G401 (cell line): Measurements from ENCODE around the gene SCGN. TPM values are rescaled to one million over a fixed set of nuclear protein-coding genes. Genes with fewer than 3 reads are reported as not detected.

Experiments
- DNase-seq: peaks from one replicate; pipeline ENCODE4 v3.0.0-alpha.2; 2015; ENCODE audit warnings: low spot score
- in situ Hi-C: cut with HindIII; loops from 2 replicates; pipeline ENCODE4 v1.10.0; 2016; ENCODE audit warnings: low sequenced_read_pairs, mixed read lengths
- total RNA-seq: library from RNA; depleted of rRNA; stranded (reverse); fragments of >200 nt; shearing (Covaris generic); gene quantifications from 2 replicates; pipeline ENCODE4 v1.2.3, GENCODE V29; 2014; rRNA removed

Gene SCGN
- not detected in 2 replicates for total RNA-seq

GRCh38 chr6:25652007-25652515, at the start of gene SCGN:
TSS of gene SCGN (plus strand) at chr6:25652215. CDS start at chr6:25652404, 189 bp downstream.
- in situ Hi-C loops = no loop called here
- DNase-seq = peak; percentile 65

GRCh38 chr6:25602674-25602982, 49.4 kb upstream of the SCGN start:
- DNase-seq = no peak
- in situ Hi-C loops = no loop called here

GRCh38 chr6:25603251-25603650, 48.8 kb upstream of the SCGN start:
- DNase-seq = no peak
- in situ Hi-C loops = no loop called here

GRCh38 chr6:25606151-25606550, 45.9 kb upstream of the SCGN start:
- peak; percentile 74 for DNase-seq
- in situ Hi-C loops = no loop called here

- no peak for DNase-seq
- in situ Hi-C loops = no loop called here
These were observed 43.3 kb upstream of the SCGN start for GRCh38 chr6:25608558-25609174.

GRCh38 chr6:25612666-25613065, 39.3 kb upstream of the SCGN start:
- DNase-seq = no peak
- in situ Hi-C loops = no loop called here

- no peak for DNase-seq
- in situ Hi-C loops = no loop called here
These were observed 38.6 kb upstream of the SCGN start for GRCh38 chr6:25613415-25613814.

- in situ Hi-C loops = no loop called here
- no peak for DNase-seq
These were observed 38.0 kb upstream of the SCGN start for GRCh38 chr6:25614052-25614451.

GRCh38 chr6:25615471-25615870, 36.5 kb upstream of the SCGN start:
- in situ Hi-C loops = no loop called here
- no peak for DNase-seq

GRCh38 chr6:25617997-25618396, 34.0 kb upstream of the SCGN start:
- in situ Hi-C loops = no loop called here

GRCh38 chr6:25619217-25619616, 32.8 kb upstream of the SCGN start:
- in situ Hi-C loops = no loop called here
- no peak for DNase-seq

More at GRCh38 chr6:25617997-25618396, 34.0 kb upstream of the SCGN start:
- no peak for DNase-seq

- in situ Hi-C loops = no loop called here
- DNase-seq = no peak
These were observed 31.6 kb upstream of the SCGN start for GRCh38 chr6:25620391-25620790.

- in situ Hi-C loops = no loop called here
- DNase-seq = no peak
These were observed 28.9 kb upstream of the SCGN start for GRCh38 chr6:25623065-25623464.

GRCh38 chr6:25623879-25624278, 28.1 kb upstream of the SCGN start:
- in situ Hi-C loops = no loop called here
- peak; percentile 38 for DNase-seq

- in situ Hi-C loops = no loop called here
These were observed 25.0 kb upstream of the SCGN start for GRCh38 chr6:25627001-25627400.

GRCh38 chr6:25628471-25629197, 23.4 kb upstream of the SCGN start:
- no peak for DNase-seq
- in situ Hi-C loops = no loop called here

More at GRCh38 chr6:25627001-25627400, 25.0 kb upstream of the SCGN start:
- no peak for DNase-seq

GRCh38 chr6:25629198-25629576, 22.8 kb upstream of the SCGN start:
- DNase-seq = no peak
- in situ Hi-C loops = no loop called here

GRCh38 chr6:25630508-25631278, 21.3 kb upstream of the SCGN start:
- DNase-seq = no peak
- in situ Hi-C loops = no loop called here

GRCh38 chr6:25635886-25636317, 16.1 kb upstream of the SCGN start:
- in situ Hi-C loops = no loop called here
- no peak for DNase-seq

GRCh38 chr6:25637211-25637610, 14.8 kb upstream of the SCGN start:
- in situ Hi-C loops = no loop called here
- DNase-seq = no peak
